Measurements from ENCODE around the gene SLC25A48.

The SLC25A48 gene

DNA sequence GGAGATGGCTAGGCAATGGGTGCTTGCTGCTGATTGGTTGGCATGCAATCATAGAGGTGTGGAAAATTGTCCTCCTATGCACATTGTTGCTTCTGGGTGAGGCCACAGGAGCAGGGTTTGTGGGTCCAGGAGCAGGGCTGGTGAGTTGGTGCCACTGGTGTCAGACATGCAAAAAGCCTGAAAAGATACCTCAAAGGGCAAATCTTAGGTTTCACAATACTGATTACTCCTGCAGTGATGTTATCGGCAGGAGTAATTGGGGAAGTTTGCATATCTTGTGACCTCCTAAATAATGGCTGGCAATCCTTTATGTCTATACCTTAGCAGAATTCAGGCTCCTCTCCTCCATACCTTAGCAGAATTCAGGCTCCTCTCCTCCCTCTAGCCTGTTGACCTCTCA lies 25.2 kb downstream of the SLC25A48 start:
- DNase-seq: no peak

- DNase-seq: no peak
Measured at GRCh38 chr5:135861641-135862040, 27.2 kb downstream of the SLC25A48 start.

- no peak for DNase-seq
Measured at GRCh38 chr5:135862086-135862485, 27.6 kb downstream of the SLC25A48 start.

GRCh38 chr5:135862744-135863143 lies 28.3 kb downstream of the SLC25A48 start:
- DNase-seq: no peak

DNA sequence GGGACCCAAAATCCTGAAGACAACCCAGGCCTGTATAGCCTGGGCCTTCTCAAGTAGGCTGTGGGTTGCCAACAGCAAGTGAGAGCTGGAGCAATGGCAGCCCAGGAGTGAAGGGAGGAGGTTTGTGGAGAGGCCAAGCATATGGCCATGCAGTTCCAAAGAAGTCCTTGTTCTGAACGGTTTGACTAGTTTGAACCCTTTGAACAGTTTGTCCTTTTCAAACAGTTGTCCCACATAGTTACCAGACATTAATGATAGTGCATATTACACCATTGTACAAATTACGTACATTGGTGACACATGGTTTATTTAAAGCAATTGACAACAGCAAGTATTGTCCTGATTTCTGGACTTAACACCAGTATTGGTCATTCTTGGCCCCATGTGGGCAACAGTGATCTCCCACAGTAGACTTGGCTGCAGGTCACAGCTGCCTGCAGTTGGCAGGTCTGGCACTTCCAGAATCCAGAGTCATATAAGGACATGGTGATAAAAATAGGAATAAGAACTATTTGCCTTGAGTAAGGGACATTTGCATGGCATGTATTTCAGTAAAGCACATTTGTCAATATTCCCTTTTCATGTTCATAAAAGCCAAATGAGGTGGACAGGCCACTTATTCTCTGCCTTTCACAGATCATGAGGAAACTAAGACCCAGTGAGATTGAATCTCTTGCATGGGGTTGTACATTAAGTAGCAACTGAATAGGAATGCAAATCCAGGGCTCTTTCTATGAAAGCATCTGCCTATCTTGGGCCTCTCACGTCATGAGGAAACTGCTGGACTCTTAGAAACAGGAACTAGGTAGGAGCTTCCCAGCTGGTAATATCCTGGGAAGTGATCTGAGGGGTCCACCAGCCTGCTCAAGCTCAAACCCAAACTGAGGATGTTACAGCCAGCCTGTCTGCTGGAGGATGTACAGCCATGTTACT lies 30.3 kb downstream of the SLC25A48 start:
- DNase-seq: no peak

DNA sequence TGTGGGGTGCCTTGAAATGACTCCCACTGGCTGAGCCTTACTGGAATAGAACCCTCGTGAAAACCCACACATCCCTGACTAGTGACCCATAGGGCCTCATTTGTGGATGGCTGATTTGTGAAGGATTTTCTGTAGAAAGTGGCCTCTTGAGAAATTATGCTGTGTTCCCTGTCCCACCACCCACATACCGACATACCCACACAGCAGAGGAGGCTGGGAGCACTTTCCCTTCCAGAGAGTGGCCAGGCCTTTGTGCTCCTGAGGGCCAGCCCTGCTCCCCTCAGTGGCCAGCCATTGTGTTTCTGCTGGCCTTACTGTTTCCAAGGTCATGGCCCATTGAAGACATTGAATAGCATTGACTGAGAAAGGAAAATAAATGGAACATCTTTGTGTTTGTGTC lies 31.6 kb downstream of the SLC25A48 start:
- DNase-seq: no peak

DNA sequence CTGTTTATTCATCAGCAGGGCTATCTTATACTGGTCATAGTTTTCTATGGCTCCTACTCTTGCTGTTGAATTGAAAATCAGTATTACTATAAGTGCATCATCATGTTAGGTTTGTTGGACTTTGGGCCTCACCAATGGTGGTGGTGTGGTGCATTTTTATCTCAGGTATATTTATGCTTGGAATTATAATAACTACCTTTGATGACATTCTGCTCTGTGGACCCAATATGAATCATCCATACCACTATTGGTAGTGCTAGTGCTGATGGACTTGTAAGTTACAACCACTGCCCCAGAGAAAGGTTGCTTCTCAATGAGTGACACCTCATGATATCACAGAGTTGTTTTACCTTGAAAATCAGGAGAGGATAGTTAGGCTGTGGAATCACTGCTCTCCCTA lies 33.1 kb downstream of the SLC25A48 start:
- DNase-seq: no peak

- DNase-seq: no peak
Measured at GRCh38 chr5:135868681-135869080, 34.2 kb downstream of the SLC25A48 start.

GRCh38 chr5:135869276-135869675 lies 34.8 kb downstream of the SLC25A48 start:
- DNase-seq: no peak

GRCh38 chr5:135869935-135870334 lies 35.5 kb downstream of the SLC25A48 start:
- DNase-seq: no peak

DNA sequence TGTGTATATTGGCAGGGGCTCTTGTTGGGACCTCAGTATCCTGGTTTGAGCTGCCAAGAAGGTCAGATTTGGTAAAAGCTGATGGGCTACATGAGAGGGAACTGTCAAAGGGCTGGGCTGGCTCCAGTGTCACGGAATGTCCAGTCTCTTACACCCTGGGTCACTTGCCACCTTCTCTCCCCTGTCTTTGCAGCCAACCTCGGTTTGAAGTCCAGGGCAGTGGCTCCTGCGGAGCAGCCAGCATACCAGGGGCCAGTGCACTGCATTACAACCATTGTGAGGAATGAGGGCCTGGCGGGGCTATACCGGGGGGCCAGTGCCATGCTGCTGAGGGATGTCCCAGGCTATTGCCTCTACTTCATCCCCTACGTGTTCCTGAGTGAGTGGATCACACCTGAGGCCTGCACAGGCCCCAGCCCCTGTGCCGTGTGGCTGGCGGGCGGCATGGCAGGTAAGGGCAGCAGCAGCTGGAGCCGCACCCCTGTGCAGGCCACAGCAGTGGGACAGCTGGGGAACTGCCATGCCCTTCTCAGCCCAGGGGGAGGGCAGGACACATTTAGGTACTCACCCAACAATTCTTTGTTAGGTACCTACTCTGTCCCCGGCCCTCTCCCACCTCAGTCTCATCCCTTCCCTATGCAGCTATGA lies 36.9 kb downstream of the SLC25A48 start:
- DNase-seq: no peak

DNA sequence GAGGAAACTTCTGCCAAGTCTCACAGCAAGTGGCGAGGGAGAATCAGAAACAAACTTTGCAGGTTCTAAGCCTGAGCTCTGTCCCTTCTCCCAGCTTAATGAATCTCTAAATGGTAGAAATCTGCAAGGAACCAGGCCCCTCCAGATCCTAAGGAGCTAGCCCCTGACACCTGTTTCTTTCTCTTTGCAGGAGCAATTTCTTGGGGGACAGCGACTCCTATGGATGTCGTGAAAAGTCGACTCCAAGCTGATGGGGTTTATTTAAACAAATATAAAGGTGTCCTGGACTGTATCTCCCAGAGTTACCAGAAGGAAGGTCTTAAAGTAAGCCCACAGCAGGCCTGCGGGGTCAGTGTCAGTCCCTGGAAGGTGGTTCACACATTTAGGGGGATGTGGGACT lies 39.4 kb downstream of the SLC25A48 start:
- no peak for DNase-seq

DNA sequence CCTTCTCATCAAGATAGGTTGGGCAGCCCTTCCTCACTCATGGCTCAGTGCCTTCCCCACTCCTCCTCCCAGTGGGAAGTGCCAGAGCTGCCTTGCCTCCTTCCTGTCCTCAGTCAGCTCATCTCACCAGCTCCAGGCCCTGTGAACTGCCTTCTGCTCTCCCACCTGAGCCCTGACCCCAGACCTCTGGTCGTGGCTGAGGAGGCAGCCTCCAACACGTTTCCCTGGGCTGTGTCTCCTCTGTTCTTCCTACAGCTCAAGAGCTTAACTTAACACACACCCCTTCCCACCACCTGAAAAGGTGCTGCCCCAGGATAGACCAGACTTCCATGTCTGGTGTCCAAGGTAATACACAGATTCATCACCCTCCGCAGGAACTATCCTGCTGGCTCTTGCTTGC lies 40.0 kb downstream of the SLC25A48 start:
- DNase-seq: no peak

- no peak for DNase-seq
Measured at GRCh38 chr5:135875567-135875966, 41.1 kb downstream of the SLC25A48 start.

DNA sequence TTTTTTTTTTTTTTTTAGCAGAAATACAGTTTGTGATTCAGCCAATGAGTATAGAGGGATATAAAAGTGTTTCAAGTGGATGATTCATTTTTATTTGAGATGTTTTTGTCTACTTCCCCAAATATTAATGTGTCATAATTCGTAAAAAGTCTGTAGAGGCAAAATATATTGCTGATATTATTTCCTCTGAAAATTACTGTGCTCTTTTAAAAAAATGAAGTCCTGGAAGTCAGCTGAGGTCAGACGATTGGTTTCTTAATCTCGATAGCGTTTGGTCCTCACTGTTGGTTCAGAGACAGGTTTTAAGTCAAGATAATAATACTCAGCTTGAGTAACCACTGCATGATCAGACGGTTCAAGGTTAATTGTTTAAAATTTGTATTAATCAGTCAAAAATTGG lies 41.7 kb downstream of the SLC25A48 start:
- no peak for DNase-seq

GRCh38 chr5:135877570-135878155 lies 43.2 kb downstream of the SLC25A48 start:
- DNase-seq: no peak

DNA sequence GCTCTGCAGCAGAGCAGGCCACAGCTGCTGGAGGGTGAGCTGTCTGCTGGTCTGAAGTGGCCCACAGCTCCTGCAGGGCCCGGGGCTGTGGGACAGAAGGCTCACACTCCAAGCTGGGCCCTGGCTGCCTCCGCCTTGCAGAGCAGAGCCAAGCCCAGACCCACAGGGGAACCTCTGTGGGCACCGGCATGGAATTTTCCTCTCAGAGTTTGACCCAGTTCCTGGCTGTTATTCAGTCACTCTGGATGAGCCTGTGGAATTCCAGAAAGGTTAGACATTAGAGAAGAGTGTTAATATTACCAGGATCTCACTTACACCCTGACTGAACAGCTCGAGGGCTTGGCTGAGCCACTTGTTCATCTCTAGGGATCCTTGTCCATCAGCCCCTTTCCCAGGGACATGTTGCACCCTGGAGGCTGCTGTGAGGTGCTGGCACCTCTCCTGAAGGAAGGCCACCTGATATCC lies 43.7 kb downstream of the SLC25A48 start:
- DNase-seq: no peak

- no peak for DNase-seq
Measured at GRCh38 chr5:135879591-135879990, 45.1 kb downstream of the SLC25A48 start.

DNA sequence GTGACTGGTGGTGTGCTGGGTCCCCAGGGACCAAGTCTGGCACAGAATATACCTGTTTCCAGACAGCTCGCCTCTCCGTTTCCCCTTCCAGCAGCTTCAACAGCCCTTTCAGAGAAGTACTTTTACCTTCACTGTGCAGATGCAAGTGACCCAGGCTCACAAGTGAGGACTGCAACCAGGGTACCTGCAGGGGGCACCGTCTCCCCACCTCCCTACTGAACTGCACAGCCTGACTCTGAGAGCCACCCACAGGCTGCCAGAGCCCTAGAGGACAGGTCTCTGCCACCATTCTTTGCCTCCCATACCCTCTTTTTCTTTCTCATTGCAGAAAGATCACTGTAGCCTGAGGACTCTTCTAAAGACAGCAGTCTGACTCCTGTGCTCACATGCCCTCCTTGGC lies 45.8 kb downstream of the SLC25A48 start:
- DNase-seq: no peak

- DNase-seq: no peak
Measured at GRCh38 chr5:135880801-135881200, 46.3 kb downstream of the SLC25A48 start.

- DNase-seq: no peak
Measured at GRCh38 chr5:135881244-135881643, 46.8 kb downstream of the SLC25A48 start.

DNA sequence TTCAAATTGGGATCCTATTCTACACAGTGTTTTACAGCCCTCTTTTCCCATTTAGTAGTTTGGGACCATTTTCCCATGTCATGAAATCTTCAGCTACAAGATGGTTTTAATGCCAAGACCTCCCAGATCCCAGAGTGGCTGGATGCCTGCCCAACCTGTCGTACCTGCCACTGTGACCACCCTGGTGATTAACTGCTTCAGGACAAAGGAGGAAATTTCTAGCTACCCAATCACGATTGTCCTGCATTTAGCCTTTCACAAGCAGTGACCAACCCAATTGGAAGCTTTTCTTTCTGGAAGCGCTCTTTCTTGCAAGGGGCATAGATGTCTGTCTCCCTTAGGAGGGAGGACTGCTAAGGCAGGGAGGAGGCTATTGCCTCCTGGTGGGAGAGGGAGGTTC lies 47.4 kb downstream of the SLC25A48 start:
- no peak for DNase-seq

DNA sequence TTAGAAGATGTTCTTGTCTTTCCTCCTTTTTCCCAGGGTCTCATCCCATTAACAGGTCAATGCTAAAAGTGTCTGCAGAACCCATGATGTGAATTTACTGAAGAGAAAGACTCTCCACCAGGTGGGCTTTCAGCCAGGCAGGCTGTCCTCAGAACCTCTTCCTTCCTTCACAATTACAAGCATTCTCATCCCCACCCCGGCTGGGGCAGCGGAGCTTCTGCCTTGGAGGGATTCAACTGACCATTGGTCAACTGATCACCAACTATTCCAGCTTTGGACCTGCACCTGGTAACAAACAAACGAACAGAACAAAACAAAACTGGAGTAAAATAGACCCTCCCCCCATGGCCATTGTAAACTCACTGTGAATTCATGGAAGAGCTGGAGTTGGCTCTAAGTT lies 48.6 kb downstream of the SLC25A48 start:
- DNase-seq: no peak

GRCh38 chr5:135883441-135883840 lies 49.0 kb downstream of the SLC25A48 start:
- no peak for DNase-seq
